IPS-20b (cell line): ENCODE results near the gene ADAM23.

ENCODE experiments used
- H3K27ac ChIP-seq: one replicate; pipeline ENCODE4 v1.5.1; 2013; ENCODE audit warnings: low read length
- H3K27me3 ChIP-seq: 2 replicates; pipeline ENCODE4 v1.6.1; 2013; ENCODE audit warnings: mild to moderate bottlenecking, low read length, inconsistent platforms; ENCODE audit not compliant: insufficient read depth
- H3K36me3 ChIP-seq: 2 replicates; pipeline ENCODE4 v1.6.1; 2013; ENCODE audit warnings: low read depth, mild to moderate bottlenecking, inconsistent platforms, low read length, moderate library complexity; ENCODE audit not compliant: insufficient read depth
- H3K4me1 ChIP-seq: 2 replicates; pipeline ENCODE4 v1.6.1; 2013; ENCODE audit warnings: mild to moderate bottlenecking, control low read depth, inconsistent platforms, low read length, moderate library complexity; ENCODE audit not compliant: insufficient read depth
- H3K4me3 ChIP-seq: 2 replicates; pipeline ENCODE4 v1.5.1; 2013; ENCODE audit warnings: mild to moderate bottlenecking, low read length, inconsistent platforms
- H3K9ac ChIP-seq: 2 replicates; pipeline ENCODE4 v1.6.1; 2013; ENCODE audit warnings: low read depth, mild to moderate bottlenecking, inconsistent platforms, low read length, moderate library complexity
- H3K9me3 ChIP-seq: 2 replicates; pipeline ENCODE4 v1.6.1; 2013; ENCODE audit warnings: mild to moderate bottlenecking, low read depth, low read length, inconsistent platforms; ENCODE audit not compliant: insufficient read depth

ADAM23 gene

DNA sequence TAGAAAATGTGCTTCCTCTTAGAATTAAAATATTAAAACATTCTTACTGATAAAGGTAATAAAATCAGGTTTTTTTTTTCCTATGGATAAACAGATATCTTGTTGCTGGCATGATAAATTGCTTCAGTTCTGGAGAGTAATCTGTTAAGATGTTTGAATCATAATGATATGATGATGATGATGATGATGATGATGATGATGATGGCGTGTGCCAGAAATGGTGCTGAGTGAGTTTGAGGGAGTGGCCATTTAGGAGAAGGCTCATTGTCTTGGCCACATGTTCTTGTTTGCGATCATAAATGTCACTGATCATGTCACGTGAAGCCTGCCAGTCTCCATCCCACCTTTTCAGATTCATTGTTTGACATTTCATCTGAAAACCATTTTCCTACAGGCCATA lies 35.0 kb downstream of the ADAM23 start:
- Histone ChIP-seq H3K9ac (no peak overlapping the region), H3K36me3 (peaks cover 5% of the 10 kb centered on the region; the same call in 1 of the 2 replicates), H3K4me3 (no peak overlapping the region), H3K4me1 (peaks cover 4% of the 10 kb centered on the region; the same call in 1 of the 2 replicates), H3K9me3 (peaks cover 8% of the 10 kb centered on the region; the same call in 1 of the 2 replicates), H3K27me3 (no peaks in the 10 kb centered on the region), H3K27ac (no peak overlapping the region)

DNA sequence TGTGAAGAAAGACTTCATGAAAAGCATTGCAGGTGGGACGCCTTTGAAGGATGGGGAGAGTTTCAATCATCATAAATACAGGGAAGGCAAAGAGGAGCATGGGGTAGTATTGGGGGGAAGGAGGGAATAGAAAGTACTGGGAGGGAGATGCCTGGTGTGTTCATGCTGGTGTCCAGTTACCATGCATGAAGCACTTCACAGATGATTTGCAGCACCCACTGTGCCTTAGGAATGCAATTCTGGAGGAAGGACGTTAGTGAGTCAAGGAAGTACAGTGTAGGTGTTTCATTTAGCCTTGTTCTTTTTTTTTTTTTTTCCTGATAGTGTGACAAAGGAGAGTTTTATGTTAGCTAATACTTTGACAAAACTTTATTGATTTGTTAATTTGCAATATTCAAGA lies 36.8 kb downstream of the ADAM23 start:
- H3K4me1 ChIP-seq, result peaks cover 4% of the 10 kb centered on the region; the same call in 1 of the 2 replicates
- no peak overlapping the region for H3K9ac ChIP-seq
- H3K27me3 ChIP-seq, result no peaks in the 10 kb centered on the region
- no peak overlapping the region for H3K27ac ChIP-seq
- peaks cover 8% of the 10 kb centered on the region; the same call in 1 of the 2 replicates for H3K9me3 ChIP-seq
- no peak overlapping the region for H3K4me3 ChIP-seq
- peaks cover 5% of the 10 kb centered on the region; the same call in 1 of the 2 replicates for H3K36me3 ChIP-seq

DNA sequence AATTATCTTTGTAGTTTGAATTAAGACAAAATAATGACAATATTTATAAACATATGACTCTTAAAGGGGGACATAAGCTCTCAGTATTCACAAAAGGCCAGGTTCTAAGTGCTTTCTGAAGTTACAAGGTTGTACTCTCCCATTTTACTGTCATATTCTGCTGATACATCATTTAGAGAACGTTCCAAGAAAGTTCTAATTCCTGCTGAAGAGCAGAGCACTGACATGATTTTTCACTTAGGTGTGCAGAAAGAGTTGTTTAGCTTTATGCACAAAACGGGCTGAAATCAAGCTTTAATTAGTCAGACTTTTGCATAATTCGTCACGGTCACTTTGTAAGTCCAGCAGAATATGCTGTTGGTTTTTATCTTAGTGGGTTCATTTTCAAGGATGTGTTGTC lies 37.3 kb downstream of the ADAM23 start:
- Histone ChIP-seq H3K36me3 (peaks cover 5% of the 10 kb centered on the region; the same call in 1 of the 2 replicates), H3K27me3 (no peaks in the 10 kb centered on the region), H3K9ac (no peak overlapping the region), H3K9me3 (peaks cover 8% of the 10 kb centered on the region; the same call in 1 of the 2 replicates), H3K4me3 (no peak overlapping the region), H3K4me1 (peaks cover 4% of the 10 kb centered on the region; the same call in 1 of the 2 replicates), H3K27ac (no peak overlapping the region)

DNA sequence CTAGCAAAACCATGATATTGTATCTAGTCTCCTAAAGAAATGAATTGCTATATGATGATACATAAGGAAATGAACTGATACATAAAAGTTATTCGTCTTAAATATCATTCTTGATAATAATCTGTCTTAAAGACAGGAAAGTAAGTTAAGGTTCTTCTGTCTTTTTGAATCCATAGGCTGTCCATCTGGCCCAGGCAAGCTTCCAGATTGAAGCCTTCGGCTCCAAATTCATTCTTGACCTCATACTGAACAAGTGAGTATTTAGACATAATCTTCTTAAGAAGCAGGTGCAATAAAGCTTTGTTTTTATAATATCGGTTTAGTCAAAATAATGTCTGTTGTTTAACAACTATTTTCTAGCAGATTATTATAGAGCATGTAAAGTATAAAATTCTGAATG lies 37.7 kb downstream of the ADAM23 start:
- Histone ChIP-seq H3K4me1 (peaks cover 4% of the 10 kb centered on the region; the same call in 1 of the 2 replicates), H3K4me3 (no peak overlapping the region), H3K27me3 (no peaks in the 10 kb centered on the region), H3K9ac (no peak overlapping the region), H3K9me3 (peaks cover 5% of the 10 kb centered on the region; the same call in 1 of the 2 replicates), H3K36me3 (peaks cover 5% of the 10 kb centered on the region; the same call in 1 of the 2 replicates), H3K27ac (no peak overlapping the region)

DNA sequence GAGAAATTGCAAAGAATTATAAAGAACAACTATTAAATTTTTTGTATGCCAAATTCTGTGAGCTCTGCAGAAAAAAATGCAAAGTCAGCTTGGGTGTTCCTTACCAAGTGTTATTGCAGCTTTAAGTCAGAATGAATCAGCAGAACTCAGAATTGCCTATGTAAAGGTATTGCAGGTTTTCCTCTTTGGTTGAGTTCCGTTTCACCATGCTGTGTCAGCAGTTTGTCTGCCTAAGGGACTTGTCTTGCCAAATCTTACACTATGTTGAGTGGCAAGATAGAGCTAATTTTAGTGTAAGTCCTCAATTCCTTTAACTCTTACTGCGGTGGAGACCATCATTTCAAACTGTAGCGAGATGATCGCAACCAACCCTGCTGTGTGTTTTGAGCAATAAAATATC lies 38.8 kb downstream of the ADAM23 start:
- Histone ChIP-seq H3K36me3 (no peaks in the 10 kb centered on the region), H3K9me3 (no peaks in the 10 kb centered on the region), H3K27me3 (no peaks in the 10 kb centered on the region), H3K27ac (no peak overlapping the region), H3K4me3 (no peak overlapping the region), H3K4me1 (peaks cover 4% of the 10 kb centered on the region; the same call in 1 of the 2 replicates), H3K9ac (no peak overlapping the region)

DNA sequence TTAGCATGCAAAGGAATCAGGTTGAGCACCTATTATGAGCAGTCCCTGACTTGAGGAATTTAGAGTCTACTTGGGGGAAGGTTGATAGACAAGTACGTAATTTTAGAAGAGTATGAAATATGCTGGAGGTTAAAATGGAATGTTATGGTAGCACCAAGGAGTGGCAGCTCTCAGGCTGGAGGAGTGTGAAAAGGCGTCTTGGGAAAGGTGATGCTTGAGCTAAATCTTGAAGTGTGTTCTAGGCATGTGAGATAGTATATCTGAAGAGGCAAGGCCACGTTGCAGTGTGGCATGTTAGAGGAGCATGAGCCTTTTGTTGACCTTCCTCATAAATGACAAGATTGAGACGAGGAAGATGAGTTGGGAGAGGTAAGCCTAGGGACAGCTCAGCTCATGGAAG lies 39.3 kb downstream of the ADAM23 start:
- H3K9ac ChIP-seq, result no peak overlapping the region
- H3K27ac ChIP-seq, result no peak overlapping the region
- no peaks in the 10 kb centered on the region for H3K9me3 ChIP-seq
- no peaks in the 10 kb centered on the region for H3K36me3 ChIP-seq
- H3K27me3 ChIP-seq, result no peaks in the 10 kb centered on the region
- peaks cover 4% of the 10 kb centered on the region; the same call in 1 of the 2 replicates for H3K4me1 ChIP-seq
- no peak overlapping the region for H3K4me3 ChIP-seq

DNA sequence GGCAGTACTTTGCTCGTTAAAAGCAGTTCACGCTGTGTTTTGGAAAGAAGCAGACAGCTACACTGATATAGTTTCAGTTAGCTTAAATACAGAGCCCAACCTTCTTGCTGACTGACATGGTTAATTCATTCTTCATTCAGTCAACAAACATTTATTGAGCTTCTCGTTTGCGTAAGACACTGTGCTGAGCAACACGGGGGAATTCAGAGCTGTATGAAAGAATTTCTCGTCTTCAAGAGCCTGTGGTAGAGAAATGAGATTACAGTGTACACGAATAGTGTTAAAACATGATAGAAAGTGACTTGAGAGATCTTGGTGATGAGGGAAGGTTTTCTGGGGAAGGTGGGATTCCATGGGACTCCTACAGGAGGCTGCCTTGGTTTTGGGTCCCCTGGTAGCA lies 44.7 kb downstream of the ADAM23 start:
- Histone ChIP-seq H3K36me3 (peaks cover 2% of the 10 kb centered on the region; the same call in 1 of the 2 replicates), H3K4me1 (no peaks in the 10 kb centered on the region), H3K9me3 (no peaks in the 10 kb centered on the region), H3K4me3 (no peak overlapping the region), H3K9ac (no peak overlapping the region), H3K27ac (no peak overlapping the region), H3K27me3 (no peaks in the 10 kb centered on the region)

DNA sequence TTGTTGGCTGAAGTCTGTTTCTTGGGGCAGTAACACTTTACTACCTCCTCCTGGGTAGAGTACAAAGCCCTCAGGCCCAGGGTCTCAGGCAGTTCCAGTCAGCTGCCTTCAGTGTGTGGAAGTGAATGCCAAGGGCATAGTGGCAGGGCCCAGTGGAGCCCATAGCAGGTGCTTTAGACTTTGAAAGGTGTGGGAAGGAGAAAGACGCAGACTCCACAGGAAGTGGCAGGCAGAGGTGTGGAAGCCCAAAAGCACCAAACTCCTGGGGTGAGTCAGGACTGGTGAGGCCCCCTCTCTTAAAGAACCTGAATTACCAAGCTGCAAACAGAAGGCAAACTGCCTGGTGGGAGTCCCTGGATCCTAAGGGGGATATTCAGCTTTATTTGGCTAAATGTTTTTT lies 45.3 kb downstream of the ADAM23 start:
- Histone ChIP-seq H3K9ac (no peak overlapping the region), H3K27me3 (no peaks in the 10 kb centered on the region), H3K9me3 (no peaks in the 10 kb centered on the region), H3K36me3 (peaks cover 2% of the 10 kb centered on the region; the same call in 1 of the 2 replicates), H3K27ac (no peak overlapping the region), H3K4me3 (no peak overlapping the region), H3K4me1 (no peaks in the 10 kb centered on the region)

DNA sequence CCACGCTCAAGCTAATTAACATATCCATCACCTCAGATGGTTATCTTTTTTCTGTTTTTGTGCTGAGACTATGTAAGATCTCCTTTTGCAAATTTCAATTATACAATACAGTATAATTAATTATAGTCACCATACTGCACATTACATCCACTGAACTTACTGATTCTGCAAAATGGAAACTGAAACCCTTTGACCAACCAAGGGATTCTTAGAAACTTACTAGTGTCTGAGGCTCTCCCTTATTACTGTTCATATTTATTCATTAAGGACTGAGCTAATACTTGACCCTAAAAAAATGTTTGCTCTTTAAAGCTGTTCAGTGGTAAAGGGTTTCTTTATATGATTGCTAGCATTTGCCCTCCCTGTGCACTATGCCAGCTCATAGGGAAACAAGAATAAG lies 50.7 kb downstream of the ADAM23 start:
- peaks cover 2% of the 10 kb centered on the region; the same call in 1 of the 2 replicates for H3K36me3 ChIP-seq
- no peaks in the 10 kb centered on the region for H3K9me3 ChIP-seq
- H3K27me3 ChIP-seq, result no peaks in the 10 kb centered on the region
- H3K4me3 ChIP-seq, result no peak overlapping the region
- H3K4me1 ChIP-seq, result no peaks in the 10 kb centered on the region
- no peak overlapping the region for H3K27ac ChIP-seq
- H3K9ac ChIP-seq, result no peak overlapping the region

DNA sequence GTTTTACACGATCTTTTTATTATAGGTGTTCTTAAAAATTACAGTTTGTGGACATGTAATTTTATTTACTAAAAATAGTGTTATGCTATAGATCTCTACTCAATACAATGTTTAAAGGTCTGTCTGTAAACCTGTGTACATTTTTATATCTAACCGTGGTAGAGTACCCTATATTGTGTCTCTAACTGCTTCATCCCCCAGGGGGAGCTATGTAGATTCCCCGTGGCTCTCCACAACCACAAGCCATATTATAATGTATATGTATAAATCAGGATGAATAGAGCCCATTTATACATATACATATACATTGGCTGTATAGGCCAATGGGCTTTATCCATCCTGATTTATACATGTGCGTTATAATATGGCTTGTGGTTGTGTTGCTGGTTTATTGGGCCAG lies 59.4 kb downstream of the ADAM23 start:
- no peaks in the 10 kb centered on the region for H3K9me3 ChIP-seq
- no peak overlapping the region for H3K27ac ChIP-seq
- no peak overlapping the region for H3K4me3 ChIP-seq
- H3K4me1 ChIP-seq, result no peaks in the 10 kb centered on the region
- H3K9ac ChIP-seq, result no peak overlapping the region
- no peaks in the 10 kb centered on the region for H3K36me3 ChIP-seq
- no peaks in the 10 kb centered on the region for H3K27me3 ChIP-seq

DNA sequence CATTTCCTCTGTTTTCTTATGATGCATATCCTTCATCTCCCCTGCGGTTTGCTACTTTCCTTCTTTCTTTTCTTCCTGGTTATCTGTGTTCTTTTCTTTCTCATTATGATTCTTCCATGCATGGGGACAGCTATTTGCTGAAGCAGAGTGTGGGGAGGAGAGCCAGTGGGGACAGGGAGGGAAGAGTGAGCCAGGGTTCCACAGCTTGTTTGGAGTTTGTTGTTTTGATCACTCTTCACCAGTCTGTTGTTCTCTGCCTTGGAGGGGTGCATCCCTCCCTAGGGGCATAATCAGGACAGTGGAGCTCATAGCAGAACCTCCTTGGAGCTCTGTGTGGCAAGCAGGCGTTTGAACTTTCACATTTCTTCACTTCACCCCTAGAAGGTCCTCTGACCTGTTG lies 68.0 kb downstream of the ADAM23 start:
- Histone ChIP-seq H3K4me1 (peaks cover 3% of the 10 kb centered on the region; the same call in 1 of the 2 replicates), H3K27ac (no peak overlapping the region), H3K9ac (no peak overlapping the region), H3K36me3 (no peaks in the 10 kb centered on the region), H3K9me3 (no peaks in the 10 kb centered on the region), H3K4me3 (no peak overlapping the region), H3K27me3 (no peaks in the 10 kb centered on the region)

DNA sequence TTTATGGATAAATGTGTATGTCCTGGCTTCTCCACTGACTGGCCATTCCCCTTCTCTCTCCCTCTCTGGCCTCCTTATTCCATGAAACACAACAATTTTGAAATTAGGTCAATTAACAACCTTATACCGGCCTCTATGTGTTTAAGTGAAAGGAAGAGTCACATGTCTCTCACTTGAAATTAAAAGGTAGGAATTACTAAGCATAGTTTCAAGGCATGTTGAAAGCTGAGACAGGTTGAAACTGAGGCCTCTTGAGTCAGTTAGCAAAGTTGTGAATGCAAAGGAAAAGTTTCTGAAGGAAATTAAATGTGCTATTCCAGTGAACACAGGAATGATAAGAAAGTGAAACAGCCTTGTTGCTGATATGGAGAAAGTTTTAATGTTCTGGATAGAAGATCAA lies 69.7 kb downstream of the ADAM23 start:
- H3K4me3 ChIP-seq, result no peak overlapping the region
- no peak overlapping the region for H3K27ac ChIP-seq
- no peaks in the 10 kb centered on the region for H3K9me3 ChIP-seq
- H3K4me1 ChIP-seq, result peaks cover 3% of the 10 kb centered on the region; the same call in 1 of the 2 replicates
- no peaks in the 10 kb centered on the region for H3K27me3 ChIP-seq
- no peak overlapping the region for H3K9ac ChIP-seq
- H3K36me3 ChIP-seq, result no peaks in the 10 kb centered on the region
